Activated CD8-positive, alpha-beta memory T cell treated with anti-CD3 and anti-CD28 coated beads for 48 hours (primary cell): Measurements from ENCODE around the gene GPR139.

Experiments used
- DNase-seq, 3 experiments: peaks; one replicate each; pipeline ENCODE4 v3.0.0-alpha.2; 2020; ENCODE audit warnings: low read depth in 2 of 3, low spot score in 2 of 3

GPR139 gene

GRCh38 chr16:19991614-19992013, 82.1 kb downstream of the GPR139 start:
- DNase-seq = no peak

- DNase-seq = no peak
These were observed 89.6 kb downstream of the GPR139 start for GRCh38 chr16:19984135-19984534.
